ENCODE results near the gene ACOXL. TPM values are rescaled to one million over a fixed set of nuclear protein-coding genes. Genes with fewer than 3 reads are reported as not detected.

ACOXL gene
- total RNA-seq, 2 experiments from 2014 or later = not detected

DNA sequence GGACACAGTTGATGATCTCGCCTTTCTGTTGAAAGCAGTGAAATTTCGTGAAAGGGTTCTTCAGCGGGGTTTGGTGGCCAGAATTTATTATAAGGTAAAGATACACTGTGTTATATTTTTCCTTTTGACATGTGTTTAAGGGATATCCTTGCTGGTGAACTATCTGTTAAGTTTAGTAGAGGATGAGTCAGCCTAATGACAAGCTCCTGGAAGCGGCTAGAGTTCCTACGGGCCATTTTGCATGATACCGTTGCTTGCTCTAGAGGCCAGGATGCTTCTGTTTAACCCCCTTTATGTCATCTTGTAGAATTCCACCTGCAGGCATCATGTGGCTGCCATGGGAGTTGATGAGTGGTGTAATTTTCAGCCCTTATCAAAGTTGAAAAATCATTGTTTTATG lies 263.5 kb downstream of the ACOXL start:
- TF ChIP-seq, protein P1, sequence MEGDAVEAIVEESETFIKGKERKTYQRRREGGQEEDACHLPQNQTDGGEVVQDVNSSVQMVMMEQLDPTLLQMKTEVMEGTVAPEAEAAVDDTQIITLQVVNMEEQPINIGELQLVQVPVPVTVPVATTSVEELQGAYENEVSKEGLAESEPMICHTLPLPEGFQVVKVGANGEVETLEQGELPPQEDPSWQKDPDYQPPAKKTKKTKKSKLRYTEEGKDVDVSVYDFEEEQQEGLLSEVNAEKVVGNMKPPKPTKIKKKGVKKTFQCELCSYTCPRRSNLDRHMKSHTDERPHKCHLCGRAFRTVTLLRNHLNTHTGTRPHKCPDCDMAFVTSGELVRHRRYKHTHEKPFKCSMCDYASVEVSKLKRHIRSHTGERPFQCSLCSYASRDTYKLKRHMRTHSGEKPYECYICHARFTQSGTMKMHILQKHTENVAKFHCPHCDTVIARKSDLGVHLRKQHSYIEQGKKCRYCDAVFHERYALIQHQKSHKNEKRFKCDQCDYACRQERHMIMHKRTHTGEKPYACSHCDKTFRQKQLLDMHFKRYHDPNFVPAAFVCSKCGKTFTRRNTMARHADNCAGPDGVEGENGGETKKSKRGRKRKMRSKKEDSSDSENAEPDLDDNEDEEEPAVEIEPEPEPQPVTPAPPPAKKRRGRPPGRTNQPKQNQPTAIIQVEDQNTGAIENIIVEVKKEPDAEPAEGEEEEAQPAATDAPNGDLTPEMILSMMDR (IDR thresholded peaks at IDR 0.05) = no peak
- intact Hi-C loops (cut with DNase I, micrococcal nuclease) = no loop called here
- peaks cover 3% of the 10 kb centered on the region for H3K9me3 Mint-ChIP-seq

DNA sequence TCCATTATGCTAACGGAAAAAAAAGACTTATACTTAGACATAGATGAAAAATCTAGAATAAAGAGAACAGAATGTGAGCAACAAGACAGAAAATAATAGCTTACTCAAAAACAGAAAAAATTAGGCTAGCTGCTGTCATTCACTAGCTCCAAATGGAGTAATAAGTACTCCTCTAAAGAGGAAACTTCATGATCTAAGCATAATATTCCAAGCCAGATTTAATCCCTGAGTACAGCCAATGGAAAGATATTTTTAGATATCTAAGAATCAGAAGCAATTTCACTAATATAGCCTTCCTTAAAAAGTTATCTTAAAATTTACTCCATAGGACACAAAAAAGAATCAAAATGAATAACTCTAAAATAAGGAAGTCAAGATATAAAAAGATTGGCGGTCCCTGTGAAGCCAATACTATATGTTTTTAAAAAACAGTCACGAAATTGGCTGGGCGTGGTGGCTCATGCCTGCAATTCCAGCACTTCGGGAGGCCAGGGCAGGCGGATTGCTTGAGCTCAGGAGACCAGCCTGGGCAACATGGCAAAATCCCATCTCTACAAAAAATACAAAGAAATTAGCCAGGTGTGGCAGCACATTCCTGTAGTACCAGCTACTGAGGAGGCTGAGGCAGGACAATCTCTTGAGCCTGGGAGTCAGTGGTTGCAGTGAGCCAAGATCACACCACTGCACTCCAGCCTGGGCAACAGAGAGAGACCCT lies 265.1 kb downstream of the ACOXL start:
- Mint-ChIP-seq H3K36me3 (ENCODE audit: low read depth) (no peaks in the 10 kb centered on the region), H3K27ac (no peak overlapping the region), H3K9me3 (peaks cover 3% of the 10 kb centered on the region), H3K4me1 (ENCODE audit: low read depth) (peaks cover 19% of the 10 kb centered on the region), H3K27me3 (peaks cover 20% of the 10 kb centered on the region), H3K4me3 (no peak overlapping the region)
- Histone ChIP-seq H3K4me1 (ENCODE audit: insufficient read depth, low read length) (peaks cover 12% of the 10 kb centered on the region), H3K27ac (ENCODE audit: low read depth in 1 of 2, low read length in 2 of 2) (no peak overlapping the region), H3K4me3 (ENCODE audit: low read length) (no peak overlapping the region), H3K27me3 (ENCODE audit: control insufficient read depth in 1 of 2, insufficient read depth in 2 of 2, low read length in 2 of 2) (peaks cover 0 to 4% of the 10 kb centered on the region in 2 experiments), H3K36me3 (ENCODE audit: insufficient read depth, low read length) (no peaks in the 10 kb centered on the region), H3K9me3 (ENCODE audit: control insufficient read depth in 1 of 2, insufficient read depth in 1 of 2, low read length in 2 of 2) (no peaks in the 10 kb centered on the region)
- ChIA-PET CTCF (no interaction called here), POLR2A (no interaction called here)
- TF ChIP-seq, protein P1 (IDR thresholded peaks at IDR 0.05) = no peak
- DNase-seq (no peak), ATAC-seq (ENCODE audit: poor library complexity) (no peak)
- intact Hi-C loops (cut with DNase I, micrococcal nuclease) = no loop called here

More for the DNA sequence above, 263.5 kb downstream of the ACOXL start:
- no peak overlapping the region for H3K27ac Mint-ChIP-seq
- Histone ChIP-seq H3K4me3 (ENCODE audit: low read length) (no peak overlapping the region), H3K4me1 (ENCODE audit: insufficient read depth, low read length) (peaks cover 14% of the 10 kb centered on the region), H3K27me3 (ENCODE audit: control insufficient read depth in 1 of 2, insufficient read depth in 2 of 2, low read length in 2 of 2) (no peaks in the 10 kb centered on the region), H3K36me3 (ENCODE audit: insufficient read depth, low read length) (no peaks in the 10 kb centered on the region), H3K27ac (ENCODE audit: low read depth in 1 of 2, low read length in 2 of 2) (no peak overlapping the region), H3K9me3 (ENCODE audit: control insufficient read depth in 1 of 2, insufficient read depth in 1 of 2, low read length in 2 of 2) (no peaks in the 10 kb centered on the region)
- H3K4me3 Mint-ChIP-seq = no peak overlapping the region
- ChIA-PET CTCF (no interaction called here), POLR2A (no interaction called here)
- DNase-seq (peak in 1 of 14 experiments; percentile 6), ATAC-seq (ENCODE audit: poor library complexity) (no peak)
- no peaks in the 10 kb centered on the region for H3K36me3 Mint-ChIP-seq (ENCODE audit: low read depth)
- H3K27me3 Mint-ChIP-seq = peaks cover 18% of the 10 kb centered on the region
- H3K4me1 Mint-ChIP-seq (ENCODE audit: low read depth) = peaks cover 19% of the 10 kb centered on the region

DNA sequence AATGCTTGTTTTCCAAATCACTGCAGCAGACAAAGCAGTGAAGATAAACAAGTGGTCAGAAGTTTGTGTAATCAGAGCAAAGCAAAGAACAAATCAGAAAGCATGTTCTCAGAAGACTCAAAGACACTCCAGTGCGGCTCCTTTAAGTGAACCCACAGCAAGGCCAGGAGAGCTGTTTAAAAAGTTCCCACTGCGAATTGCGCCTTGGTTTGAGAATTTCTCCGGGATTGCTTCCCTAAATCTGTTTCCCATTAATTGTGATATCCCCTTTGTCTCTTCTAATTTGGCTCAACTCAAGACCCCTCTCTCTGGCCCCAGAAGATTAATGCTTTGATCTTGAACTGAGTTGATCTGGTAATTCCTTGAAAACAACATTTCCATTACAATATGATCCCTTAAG lies 265.9 kb downstream of the ACOXL start:
- ATAC-seq (ENCODE audit: poor library complexity) (no peak), DNase-seq (no peak)
- Mint-ChIP-seq H3K4me3 (no peak overlapping the region), H3K36me3 (ENCODE audit: low read depth) (no peaks in the 10 kb centered on the region), H3K27ac (no peak overlapping the region), H3K4me1 (ENCODE audit: low read depth) (peaks cover 13% of the 10 kb centered on the region), H3K9me3 (peaks cover 3% of the 10 kb centered on the region), H3K27me3 (peaks cover 16% of the 10 kb centered on the region)
- CTCF ChIA-PET = no interaction called here
- peaks cover 0 to 4% of the 10 kb centered on the region in 2 experiments for H3K27me3 ChIP-seq (ENCODE audit: control insufficient read depth in 1 of 2, insufficient read depth in 2 of 2, low read length in 2 of 2)
- intact Hi-C loops (cut with DNase I, micrococcal nuclease) = no loop called here
- H3K4me1 ChIP-seq (ENCODE audit: insufficient read depth, low read length) = peaks cover 10% of the 10 kb centered on the region
- POLR2A ChIA-PET = no interaction called here
- TF ChIP-seq, protein P1 (IDR thresholded peaks at IDR 0.05) = no peak
- H3K4me3 ChIP-seq (ENCODE audit: low read length) = no peak overlapping the region
- H3K9me3 ChIP-seq (ENCODE audit: control insufficient read depth in 1 of 2, insufficient read depth in 1 of 2, low read length in 2 of 2) = no peaks in the 10 kb centered on the region
- H3K36me3 ChIP-seq (ENCODE audit: insufficient read depth, low read length) = no peaks in the 10 kb centered on the region
- no peak overlapping the region for H3K27ac ChIP-seq (ENCODE audit: low read depth in 1 of 2, low read length in 2 of 2)

Measured in CD4-positive, alpha-beta T cell (primary cell).